SKM-1 (cell line): Measurements from ENCODE around the gene ZNF236.
"Not testable (repeated sequence)": the region's sequence is repeated elsewhere in the genome, so short reads cannot be mapped to it uniquely, and the experiment has no call there.

ENCODE experiments used
- DNase-seq: peaks from one replicate; lab custom pipeline; 2025; ENCODE audit not compliant: unreplicated experiment; lab: John Stamatoyannopoulos, UW

The ZNF236 gene

DNA sequence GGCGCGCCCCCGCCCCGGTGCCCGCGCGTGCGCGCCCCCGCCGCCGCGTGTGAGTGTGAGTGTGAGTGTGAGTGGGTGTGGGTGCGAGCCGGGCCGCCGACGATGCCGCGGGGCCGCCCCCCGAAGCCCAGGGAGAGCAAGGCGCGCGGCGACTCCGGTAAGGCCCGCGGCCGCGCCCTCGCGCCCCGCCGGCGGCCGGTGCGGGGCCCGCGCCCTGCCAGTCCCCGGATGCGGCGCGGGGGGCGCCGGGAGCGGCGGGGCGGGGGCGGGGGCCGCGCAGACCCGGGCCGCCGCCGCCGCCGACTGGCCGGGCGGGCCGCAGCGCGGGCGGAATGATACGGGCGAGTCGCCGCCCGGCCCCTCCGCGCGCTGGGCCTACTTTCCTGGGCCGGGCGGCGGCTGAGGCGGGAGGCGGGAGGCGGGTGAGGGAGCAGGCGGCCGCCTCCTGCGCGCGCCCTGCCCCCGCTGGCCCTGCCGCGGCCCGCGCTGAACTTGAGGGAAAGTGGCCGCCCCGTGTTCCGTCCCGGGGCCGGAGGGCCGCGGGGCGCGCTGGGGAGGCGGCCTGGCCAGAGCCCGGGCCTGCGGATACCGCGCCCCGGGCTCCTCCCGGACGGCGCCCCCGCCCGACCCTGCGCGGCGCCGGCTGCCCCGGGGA is at the start of gene ZNF236:
ZNF236 (plus strand) TSS at position 52 of the 655 bp plus-strand sequence; CDS start at position 103, 51 bp downstream.
- no peak for DNase-seq

DNA sequence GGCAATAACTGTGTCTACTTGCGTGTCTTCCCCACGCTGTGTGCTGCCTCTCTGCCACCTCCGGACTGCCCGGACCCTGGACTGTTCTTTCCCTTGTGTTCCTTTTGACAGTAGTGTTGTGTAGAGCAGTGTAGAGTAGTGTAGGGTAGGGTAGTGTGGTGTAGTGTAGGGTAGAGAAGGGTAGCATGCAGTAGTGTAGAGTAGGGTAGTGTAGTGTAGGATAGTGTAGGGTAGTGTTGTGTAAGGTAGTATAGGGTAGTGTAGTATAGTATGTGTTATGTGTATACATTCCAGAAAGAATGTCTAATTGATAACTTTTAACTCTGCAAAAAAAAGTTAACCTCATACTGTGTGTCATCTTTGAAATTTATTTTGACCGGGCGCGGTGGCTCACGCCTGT is 49.7 kb upstream of the ZNF236 start:
- no peak for DNase-seq

DNA sequence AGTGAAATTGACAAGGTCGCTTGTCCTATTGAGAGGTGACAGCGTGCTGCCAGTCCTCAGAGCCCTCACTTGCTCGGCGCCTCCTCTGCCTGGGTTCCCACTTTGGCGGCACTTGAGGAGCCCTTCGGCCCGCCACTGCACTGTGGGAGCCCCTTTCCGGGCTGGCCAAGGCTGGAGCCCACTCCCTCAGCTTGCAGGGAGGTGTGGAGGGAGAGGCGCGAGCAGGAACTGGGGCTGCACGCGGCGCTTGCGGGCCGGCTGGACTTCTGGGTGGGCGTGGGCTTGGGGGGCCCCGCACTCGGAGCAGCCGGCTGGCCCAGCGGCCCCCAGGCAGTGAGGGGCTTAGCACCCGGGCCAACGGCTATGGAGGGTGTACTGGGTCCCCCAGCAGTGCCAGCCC is 45.3 kb upstream of the ZNF236 start:
- DNase-seq, result not testable (repeated sequence)

- DNase-seq, result no peak
Measured at GRCh38 chr18:76783786-76784484, 38.4 kb upstream of the ZNF236 start.

DNA sequence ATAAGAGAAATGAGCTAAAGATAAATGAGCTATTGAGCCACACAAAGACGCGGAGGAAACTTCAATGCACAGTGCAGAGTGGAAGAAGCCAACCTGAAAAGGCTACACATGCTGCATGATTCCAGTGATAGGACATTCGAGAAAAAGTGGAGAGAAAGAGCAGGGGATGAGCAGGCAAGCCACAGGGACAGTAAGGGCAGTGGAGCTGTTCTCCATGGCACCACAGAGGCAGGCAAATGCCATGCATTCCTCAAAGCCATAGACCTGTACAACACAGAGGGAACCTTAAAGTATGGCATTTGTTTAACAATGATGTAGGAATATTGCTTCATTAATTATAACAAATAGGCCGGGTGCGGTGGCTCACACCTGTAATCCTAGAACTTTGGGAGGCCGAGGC is 36.5 kb upstream of the ZNF236 start:
- no peak for DNase-seq

- DNase-seq, result no peak
Measured at GRCh38 chr18:76788571-76789317, 33.6 kb upstream of the ZNF236 start.

- no peak for DNase-seq
Measured at GRCh38 chr18:76791106-76791505, 31.3 kb upstream of the ZNF236 start.

DNA sequence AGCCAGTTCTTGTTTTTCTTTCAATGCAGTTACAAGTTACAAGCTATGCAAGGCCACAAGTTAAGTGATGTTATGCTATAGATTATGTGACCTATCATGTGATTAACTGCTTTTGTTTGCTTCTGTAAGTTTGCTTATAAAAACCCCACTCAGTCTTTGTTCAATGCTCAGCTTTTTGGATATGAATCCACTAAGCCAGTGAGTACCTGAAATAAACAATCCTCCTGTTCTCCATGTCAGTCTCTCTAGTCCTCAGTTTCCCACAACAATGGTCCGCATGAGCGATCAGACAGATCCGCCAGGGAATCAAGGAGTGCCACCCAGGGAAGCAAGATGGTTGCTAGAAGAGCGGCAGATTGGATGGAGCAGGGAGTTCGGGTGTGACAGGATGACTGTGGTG is 30.7 kb upstream of the ZNF236 start:
- DNase-seq, result no peak

DNA sequence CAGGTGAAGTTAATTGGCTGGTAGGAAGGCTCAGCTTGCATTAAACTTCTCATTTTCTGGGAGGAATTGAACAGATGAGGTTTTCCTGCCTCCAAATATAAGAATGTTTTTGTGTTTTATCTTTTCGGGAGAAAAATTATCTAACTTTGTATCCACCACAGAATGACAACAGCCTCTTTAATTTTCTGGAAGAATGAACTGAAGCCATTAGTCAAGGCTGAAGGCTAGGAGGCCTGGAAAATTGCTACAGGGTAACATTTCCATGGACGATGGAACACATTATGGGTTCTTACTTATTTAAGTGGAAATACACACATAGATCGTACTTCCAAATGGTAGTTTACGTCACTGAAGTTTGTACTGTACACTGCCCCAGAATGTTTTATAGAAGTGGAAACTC is 28.0 kb upstream of the ZNF236 start:
- no peak for DNase-seq

GRCh38 chr18:76801567-76802505 is 20.5 kb upstream of the ZNF236 start:
- peak; percentile 14 for DNase-seq

- no peak for DNase-seq
Measured at GRCh38 chr18:76803413-76803812, 18.9 kb upstream of the ZNF236 start.

GRCh38 chr18:76803814-76804213 is 18.5 kb upstream of the ZNF236 start:
- DNase-seq, result peak; percentile 78

DNA sequence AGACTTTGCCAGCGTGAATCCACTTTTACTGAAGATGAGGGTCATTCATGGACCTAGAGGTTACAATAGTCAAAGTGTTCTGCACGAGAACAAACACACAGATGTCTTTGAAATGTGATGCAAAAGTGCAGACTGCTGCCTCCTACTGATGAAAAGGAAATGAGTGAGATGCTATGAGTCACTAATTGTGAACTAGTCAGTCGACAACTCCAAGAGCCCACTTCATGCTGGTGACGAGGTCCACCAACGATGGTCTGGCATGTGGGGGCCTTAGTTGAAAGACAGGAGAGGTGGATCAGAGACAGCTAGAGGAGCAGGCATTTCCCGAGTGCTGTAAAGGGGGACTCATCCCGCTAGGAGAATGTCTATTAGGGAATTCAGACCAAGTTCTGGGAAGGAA is 17.1 kb upstream of the ZNF236 start:
- DNase-seq, result no peak

DNA sequence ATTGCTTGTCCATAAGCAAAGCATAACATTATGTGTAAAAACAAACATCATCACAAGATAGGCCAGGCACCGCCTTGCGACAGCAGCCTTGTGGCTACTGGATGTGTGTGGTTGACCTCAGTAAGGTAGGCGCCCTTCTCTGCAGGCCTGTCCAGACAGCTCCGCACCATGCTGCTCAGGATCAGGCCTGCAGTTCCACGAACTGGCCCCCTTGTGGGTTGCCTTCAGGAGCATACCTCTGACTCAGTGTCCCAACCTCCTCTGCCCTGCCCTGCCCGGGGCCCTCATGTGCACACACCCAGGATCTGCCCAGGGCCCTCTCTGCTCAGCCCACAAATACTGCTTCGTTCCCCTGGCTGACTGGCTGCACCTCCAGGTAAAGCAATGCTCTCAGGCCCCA is 16.1 kb upstream of the ZNF236 start:
- no peak for DNase-seq

GRCh38 chr18:76808561-76808960 is 13.8 kb upstream of the ZNF236 start:
- DNase-seq, result no peak

- not testable (repeated sequence) for DNase-seq
Measured at GRCh38 chr18:76811530-76811929, 10.8 kb upstream of the ZNF236 start.

- no peak for DNase-seq
Measured at GRCh38 chr18:76814256-76814655, 8.1 kb upstream of the ZNF236 start.

DNA sequence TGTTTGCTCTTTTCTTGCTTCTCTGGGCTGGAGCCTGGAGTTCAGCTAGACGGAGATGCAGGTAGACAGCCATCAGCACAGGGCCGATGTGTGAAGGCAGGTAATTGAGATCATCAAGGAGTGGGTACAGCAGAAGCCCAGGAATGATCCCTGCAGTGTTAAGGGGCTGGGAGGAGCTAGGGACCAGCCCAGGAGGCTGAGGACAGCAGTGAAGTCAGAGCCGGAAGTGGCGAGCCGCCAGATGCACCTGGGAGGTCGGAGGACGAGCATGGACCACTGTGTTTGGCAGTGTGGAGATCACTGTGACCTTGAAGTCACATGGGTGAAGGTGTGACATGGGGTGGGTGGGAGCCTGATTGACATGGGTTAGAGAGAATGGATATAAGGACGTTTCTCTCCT is 6.2 kb upstream of the ZNF236 start:
- no peak for DNase-seq

DNA sequence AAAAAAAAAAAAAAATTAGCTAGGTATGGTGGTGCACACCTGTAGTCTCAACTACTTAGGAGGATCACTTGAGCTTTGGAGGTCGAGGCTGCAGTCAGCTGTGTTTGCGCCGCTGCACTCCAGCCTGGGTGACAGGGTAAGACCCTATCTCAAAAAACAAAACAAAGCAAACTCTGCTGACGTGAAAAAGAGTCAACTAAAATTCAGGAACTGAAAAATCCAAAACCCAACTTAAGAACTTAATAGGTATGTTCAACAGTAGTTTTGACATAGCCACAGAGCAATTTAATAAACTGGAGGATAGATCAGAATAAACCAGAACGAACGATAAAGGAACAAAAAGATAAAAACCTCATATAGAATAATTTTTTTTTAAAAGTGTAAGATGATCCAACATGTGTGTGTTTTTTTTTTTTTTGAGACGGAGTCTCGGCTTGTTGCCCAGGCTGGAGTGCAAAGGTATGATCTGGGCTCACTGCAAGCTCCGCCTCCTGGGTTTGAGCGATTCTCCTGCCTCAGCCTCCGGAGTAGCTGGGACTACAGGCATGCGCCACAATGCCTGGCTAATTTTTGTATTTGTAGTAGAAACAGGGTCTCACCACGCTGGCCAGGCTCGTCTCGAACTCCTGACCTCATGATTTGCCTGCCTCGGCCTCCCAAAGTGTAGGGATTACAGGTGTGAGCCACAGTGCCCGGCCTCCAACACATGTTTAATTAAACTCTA is 4.3 kb upstream of the ZNF236 start:
- DNase-seq, result no peak

GRCh38 chr18:76819411-76820136 is 2.8 kb upstream of the ZNF236 start:
- DNase-seq, result no peak
